Measurements from ENCODE around the gene CPLX1. TPM values are rescaled to one million over a fixed set of nuclear protein-coding genes. Genes with fewer than 3 reads are reported as not detected.

The CPLX1 gene
- total RNA-seq, 1 donor from 2014 or later: 0.46 TPM

GRCh38 chr4:790466-790820 lies 35.5 kb downstream of the CPLX1 start:
- Mint-ChIP-seq H3K36me3 (ENCODE audit: low read depth, unreplicated experiment) (peaks cover 5% of the 10 kb centered on the region), H3K27ac (ENCODE audit: unreplicated experiment) (peak overlapping the region; percentile 11), H3K27me3 (ENCODE audit: unreplicated experiment) (peaks cover 27% of the 10 kb centered on the region), H3K4me3 (ENCODE audit: unreplicated experiment) (no peak overlapping the region), H3K9me3 (ENCODE audit: unreplicated experiment) (no peaks in the 10 kb centered on the region), H3K4me1 (ENCODE audit: unreplicated experiment) (peaks cover 6% of the 10 kb centered on the region)
- DNase-seq (ENCODE audit: low spot score): no peak
- TF ChIP-seq, protein P1, sequence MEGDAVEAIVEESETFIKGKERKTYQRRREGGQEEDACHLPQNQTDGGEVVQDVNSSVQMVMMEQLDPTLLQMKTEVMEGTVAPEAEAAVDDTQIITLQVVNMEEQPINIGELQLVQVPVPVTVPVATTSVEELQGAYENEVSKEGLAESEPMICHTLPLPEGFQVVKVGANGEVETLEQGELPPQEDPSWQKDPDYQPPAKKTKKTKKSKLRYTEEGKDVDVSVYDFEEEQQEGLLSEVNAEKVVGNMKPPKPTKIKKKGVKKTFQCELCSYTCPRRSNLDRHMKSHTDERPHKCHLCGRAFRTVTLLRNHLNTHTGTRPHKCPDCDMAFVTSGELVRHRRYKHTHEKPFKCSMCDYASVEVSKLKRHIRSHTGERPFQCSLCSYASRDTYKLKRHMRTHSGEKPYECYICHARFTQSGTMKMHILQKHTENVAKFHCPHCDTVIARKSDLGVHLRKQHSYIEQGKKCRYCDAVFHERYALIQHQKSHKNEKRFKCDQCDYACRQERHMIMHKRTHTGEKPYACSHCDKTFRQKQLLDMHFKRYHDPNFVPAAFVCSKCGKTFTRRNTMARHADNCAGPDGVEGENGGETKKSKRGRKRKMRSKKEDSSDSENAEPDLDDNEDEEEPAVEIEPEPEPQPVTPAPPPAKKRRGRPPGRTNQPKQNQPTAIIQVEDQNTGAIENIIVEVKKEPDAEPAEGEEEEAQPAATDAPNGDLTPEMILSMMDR (IDR thresholded peaks at IDR 0.05; ENCODE audit: unreplicated experiment): no peak

DNA sequence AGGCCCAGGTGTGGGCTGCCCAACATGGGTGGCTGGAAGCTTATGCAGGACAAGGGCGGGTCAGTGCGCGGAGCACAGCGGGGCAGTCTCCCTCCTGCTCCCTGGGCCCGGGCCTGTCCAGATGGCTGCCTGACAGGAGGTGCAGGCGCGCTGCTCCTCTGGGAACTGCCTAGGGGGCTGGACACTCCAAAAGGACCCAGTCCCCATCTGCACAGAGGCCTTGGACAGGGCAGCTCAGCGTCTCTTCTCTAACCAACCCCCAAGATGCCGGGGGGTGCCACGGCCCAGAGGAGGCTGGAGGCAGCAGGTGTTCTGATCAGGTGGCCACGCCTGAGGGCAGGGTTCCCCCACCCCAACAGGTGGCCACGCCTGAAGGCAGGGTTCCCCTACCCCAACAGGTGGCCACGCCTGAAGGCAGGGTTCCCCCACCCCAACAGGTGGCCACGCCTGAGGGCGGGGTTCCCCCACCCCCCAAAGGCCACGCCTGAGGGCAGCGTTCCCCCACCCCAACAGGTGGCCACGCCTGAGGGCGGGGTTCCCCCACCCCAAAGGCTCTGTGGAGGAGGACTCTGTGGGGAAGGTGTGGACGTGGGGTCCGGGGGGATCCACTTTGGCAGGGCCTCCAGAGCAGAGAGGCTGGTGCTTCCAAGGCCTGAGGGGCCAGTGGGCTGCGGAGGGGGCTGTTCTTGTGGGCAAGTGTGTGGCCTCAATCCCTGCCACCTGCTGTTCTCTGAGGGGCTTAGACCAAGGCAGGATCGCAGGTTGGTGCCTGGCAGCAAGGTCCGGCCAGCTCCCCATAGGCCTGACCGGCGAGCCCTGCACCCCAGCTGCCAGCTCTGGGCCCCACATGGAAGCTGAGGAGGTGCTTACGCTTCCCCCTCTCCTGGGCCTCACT lies 36.1 kb downstream of the CPLX1 start:
- no peak overlapping the region for H3K27ac Mint-ChIP-seq (ENCODE audit: unreplicated experiment)
- H3K4me3 Mint-ChIP-seq (ENCODE audit: unreplicated experiment): no peak overlapping the region
- DNase-seq (ENCODE audit: low spot score): no peak
- TF ChIP-seq, protein P1 (IDR thresholded peaks at IDR 0.05; ENCODE audit: unreplicated experiment): no peak
- H3K27me3 Mint-ChIP-seq (ENCODE audit: unreplicated experiment): peaks cover 27% of the 10 kb centered on the region
- H3K4me1 Mint-ChIP-seq (ENCODE audit: unreplicated experiment): peaks cover 9% of the 10 kb centered on the region
- peaks cover 5% of the 10 kb centered on the region for H3K36me3 Mint-ChIP-seq (ENCODE audit: low read depth, unreplicated experiment)
- no peaks in the 10 kb centered on the region for H3K9me3 Mint-ChIP-seq (ENCODE audit: unreplicated experiment)

DNA sequence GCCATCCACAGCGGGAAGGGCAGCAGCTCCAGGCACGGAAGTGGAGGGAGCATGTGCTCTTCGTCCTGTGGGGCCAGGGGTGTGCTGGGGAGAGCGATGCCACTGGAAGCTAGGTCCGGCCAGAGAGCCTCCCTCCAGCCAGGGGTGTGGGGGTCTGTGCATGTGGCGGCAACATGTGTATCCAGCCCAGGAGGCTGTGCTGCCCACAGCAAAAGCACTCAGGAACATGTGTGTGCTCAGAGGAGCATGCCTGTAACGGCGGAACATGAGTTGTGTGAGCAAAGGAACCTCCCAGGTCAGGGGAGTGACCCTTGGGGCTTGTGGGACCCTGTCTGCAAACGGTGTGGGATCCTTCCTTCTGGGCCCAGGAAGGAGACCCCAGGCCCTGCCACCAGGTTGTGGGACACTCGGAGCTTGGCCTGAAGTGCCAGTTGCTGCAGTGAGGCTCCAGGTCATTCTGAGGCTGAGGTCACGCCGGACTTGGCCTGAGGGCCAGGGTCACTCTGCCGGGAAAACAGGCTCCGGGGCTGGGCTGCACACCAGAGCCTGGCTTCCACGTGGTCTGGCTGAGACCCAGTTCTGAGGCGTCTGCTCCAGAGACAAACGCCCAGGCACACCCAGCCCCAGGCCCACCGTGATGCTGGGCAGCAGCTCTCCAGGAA lies 37.2 kb downstream of the CPLX1 start:
- Mint-ChIP-seq H3K9me3 (ENCODE audit: unreplicated experiment) (no peaks in the 10 kb centered on the region), H3K36me3 (ENCODE audit: low read depth, unreplicated experiment) (peaks cover 5% of the 10 kb centered on the region), H3K27ac (ENCODE audit: unreplicated experiment) (no peak overlapping the region), H3K4me3 (ENCODE audit: unreplicated experiment) (no peak overlapping the region), H3K4me1 (ENCODE audit: unreplicated experiment) (peaks cover 9% of the 10 kb centered on the region), H3K27me3 (ENCODE audit: unreplicated experiment) (peaks cover 26% of the 10 kb centered on the region)
- no peak for DNase-seq (ENCODE audit: low spot score)
- TF ChIP-seq, protein P1 (IDR thresholded peaks at IDR 0.05; ENCODE audit: unreplicated experiment): no peak

DNA sequence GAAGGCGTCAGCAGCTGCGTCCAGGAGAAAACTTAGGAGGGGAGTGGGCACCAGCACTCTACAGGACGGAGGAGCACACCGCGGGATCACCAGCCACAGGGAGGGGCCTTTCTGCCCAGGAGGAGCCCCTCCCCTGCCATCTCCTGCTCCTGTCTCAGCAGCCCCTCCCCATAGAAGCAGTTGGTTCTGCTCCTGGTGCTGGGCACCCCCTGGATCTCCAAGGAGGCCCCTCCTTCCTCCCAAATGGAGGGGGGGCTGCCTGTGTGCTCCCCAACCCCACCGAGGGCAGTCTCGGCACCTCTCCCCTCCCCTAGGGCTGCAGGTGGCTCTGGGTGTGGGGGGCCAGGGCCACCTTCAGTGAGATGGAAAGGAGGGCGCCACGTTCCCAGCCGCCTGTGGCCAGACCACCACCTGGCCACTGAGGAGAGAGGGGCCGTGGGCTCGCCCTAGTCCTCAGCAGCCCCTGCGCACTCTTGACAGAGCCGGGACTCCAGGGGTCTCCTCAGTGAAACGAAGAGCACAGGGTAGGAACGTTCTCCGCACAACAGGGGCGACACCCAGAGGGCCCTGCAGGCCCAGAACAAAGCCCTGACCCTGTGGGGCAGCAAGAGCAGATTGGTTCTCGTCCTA lies 37.8 kb downstream of the CPLX1 start:
- no peak for DNase-seq (ENCODE audit: low spot score)
- TF ChIP-seq, protein P1 (IDR thresholded peaks at IDR 0.05; ENCODE audit: unreplicated experiment): no peak
- H3K27me3 Mint-ChIP-seq (ENCODE audit: unreplicated experiment): peaks cover 30% of the 10 kb centered on the region

More for the DNA sequence above, 37.8 kb downstream of the CPLX1 start:
- Mint-ChIP-seq H3K4me1 (ENCODE audit: unreplicated experiment) (peaks cover 9% of the 10 kb centered on the region), H3K27ac (ENCODE audit: unreplicated experiment) (no peak overlapping the region), H3K9me3 (ENCODE audit: unreplicated experiment) (no peaks in the 10 kb centered on the region), H3K36me3 (ENCODE audit: low read depth, unreplicated experiment) (peaks cover 5% of the 10 kb centered on the region), H3K4me3 (ENCODE audit: unreplicated experiment) (no peak overlapping the region)

Measured in endothelial cell (in vitro differentiated cells).